NAMALWA (cell line): ENCODE results near the gene SLAIN2.
"Not testable (repeated sequence)": the region's sequence is repeated elsewhere in the genome, so short reads cannot be mapped to it uniquely, and the experiment has no call there.

Experiments used
- DNase-seq: peaks from one replicate; pipeline ENCODE4 v3.0.0-alpha.2; 2015; ENCODE audit warnings: low spot score

The SLAIN2 gene

GRCh38 chr4:48370260-48371134, 29.2 kb downstream of the SLAIN2 start:
- DNase-seq, result peak; percentile 17

DNA sequence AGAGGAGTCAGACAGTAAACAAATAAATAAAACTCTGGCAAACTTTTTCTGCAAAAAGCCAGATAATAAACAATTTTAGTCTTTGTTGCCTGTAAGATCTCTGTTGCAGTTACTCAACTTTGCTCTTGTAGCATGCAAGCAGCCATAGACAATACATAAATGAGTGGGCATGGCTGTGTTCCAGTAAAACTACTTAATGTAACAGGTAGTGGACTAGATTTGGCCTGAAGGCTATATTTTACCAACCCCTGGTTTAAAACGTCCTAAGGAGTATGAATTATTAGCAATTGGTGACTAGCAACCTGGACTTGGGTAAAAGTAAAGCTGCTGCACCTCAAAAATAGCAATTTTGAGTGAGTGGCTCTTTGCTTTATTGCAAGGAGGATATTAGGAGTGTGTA, 30.9 kb downstream of the SLAIN2 start:
- no peak for DNase-seq

DNA sequence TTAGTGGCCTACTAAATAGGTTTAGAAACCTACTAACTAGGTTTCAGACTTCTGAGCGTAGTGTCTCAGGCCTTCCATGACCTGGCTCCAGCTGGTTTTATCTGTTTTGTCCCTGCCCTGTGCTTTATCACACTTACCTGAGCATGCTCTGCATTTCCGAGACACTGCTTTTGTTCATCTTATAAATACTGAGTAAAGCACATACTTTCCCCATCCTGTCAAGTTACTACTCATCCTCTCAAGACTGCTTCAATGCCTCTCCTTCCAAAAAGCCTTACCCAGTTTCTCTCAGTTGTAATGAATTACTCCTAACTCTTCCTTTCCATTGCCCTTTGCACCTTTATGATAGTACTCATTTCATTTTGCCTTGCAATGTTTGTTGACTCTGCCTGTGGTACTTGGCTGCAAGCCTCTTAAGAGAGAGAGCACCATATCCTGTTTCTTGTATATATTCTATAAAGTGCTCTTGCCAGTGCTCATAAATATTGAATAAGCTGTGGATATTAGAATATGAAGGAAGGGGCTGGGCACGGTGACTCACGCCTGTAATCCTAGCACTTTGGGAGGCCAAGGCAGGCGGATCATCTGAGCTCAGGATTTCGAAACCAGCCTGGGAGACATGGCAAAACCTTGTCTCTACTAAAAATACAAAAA, 34.4 kb downstream of the SLAIN2 start:
- DNase-seq, result no peak

DNA sequence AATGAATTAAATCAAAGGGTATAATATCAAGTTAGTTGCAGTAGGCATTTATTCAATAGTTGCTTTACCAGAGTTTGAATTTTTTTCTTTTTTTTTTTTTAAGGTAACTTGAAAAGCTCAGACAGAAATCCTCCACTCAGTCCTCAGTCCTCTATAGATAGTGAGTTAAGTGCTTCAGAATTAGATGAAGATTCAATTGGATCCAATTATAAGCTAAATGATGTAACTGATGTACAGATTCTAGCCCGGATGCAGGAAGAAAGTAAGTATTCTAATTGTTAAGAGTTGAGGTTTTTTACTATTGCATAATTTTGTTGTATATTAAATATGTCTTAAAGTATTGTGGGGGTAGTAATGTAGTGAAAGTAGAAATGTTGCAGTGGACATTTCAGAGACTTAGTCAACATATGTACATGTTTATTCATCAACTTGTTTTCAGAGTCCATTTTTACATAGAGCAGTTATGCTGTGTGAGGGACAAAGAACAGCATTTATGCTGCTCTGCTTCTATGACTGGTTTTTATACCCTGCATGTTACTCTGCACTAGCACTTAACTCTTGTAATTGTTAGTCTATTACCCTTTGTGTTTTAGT, 38.4 kb downstream of the SLAIN2 start:
- DNase-seq, result no peak

DNA sequence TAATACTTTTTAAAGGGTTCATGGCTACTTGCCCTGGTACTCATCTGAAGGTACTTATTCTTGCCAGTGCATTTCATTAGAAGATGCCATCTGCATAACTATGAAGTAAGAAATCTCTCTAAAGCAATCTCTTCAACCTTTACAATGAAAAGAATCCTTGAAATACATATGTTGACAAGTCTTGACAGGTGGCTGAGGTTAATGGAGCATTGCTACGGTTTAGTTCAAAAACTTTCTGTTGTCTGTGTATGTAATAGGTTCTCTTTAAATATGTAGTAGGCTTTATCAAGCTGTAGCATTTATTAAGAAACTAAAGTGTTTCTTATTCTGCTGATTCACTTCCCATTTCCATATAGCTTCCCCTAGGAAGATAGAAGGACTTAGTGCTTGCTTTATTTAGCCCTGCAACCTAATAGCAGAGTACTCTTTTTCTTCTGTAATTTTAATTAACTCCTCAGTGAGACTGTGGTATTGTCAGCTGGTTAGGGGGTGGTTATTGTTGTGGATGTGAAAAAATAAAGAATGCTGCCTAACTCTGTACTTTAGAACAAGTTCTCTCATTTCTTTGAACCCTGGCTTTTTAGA, 39.3 kb downstream of the SLAIN2 start:
- no peak for DNase-seq

DNA sequence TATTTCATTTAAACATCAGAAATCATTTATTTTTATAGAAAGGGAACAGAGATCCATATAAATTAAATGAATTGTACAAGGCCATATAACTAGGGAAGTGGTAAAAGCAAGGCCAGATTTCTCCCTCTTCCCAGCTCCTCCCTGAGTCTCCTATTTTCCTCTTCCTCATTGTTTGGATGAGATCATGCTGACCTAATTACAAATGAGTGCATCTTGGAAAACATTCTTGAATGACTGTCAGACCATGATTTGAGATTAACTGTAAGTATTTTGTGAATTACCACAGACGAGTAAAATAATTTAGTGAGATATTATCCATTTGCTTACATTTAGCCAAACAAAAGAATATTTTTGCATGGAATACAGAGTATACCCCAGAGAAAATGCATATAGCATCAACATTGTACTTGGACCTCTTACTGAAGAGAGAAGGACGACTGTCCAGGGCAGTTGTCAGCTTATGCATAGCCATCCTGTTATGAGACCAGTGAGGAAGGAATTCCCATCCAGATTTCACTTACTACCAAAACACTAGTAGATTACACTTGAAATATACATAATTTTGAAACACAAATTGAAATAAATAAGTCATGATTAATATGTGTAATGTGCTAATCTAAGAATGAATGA, 47.3 kb downstream of the SLAIN2 start:
- no peak for DNase-seq

DNA sequence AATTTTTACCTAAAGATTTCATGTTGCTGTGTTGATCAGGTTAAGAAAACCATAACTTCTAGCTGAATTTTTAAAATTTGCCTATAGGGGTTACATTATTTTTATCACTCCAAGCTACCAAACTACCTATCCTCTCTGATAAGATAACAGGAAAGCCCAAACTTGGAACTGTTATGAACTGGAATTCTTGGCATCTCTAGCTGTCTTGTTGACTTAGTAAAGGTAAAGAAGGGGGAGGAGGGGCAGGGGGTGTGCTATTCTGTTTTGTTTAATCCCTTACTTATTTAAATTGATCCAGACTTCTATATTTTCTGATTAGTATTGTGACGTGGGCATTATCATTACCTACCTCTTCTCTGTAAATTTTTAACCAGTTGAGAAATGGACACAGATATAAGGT, 54.7 kb downstream of the SLAIN2 start:
- DNase-seq, result no peak

DNA sequence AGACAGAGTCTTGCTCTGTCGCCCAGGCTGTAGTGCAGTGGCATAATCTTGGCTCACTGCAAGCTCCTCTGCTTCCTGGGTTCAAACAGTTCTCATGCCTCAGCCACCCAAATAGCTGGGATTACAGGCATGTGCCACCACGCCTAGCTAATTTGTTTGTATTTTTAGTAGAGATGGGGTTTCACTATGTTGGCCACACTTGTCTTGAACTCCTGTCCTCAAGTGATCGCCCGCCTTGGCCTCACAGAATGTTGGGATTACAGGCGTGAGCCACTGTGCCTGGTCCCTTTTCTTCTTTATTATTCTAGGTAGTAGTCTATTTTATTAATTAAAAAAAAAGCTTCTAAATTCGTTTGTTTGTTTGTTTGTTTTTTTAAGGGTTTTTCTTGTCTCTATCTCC, 59.1 kb downstream of the SLAIN2 start:
- DNase-seq, result no peak

GRCh38 chr4:48403358-48403757, 62.0 kb downstream of the SLAIN2 start:
- DNase-seq, result no peak

DNA sequence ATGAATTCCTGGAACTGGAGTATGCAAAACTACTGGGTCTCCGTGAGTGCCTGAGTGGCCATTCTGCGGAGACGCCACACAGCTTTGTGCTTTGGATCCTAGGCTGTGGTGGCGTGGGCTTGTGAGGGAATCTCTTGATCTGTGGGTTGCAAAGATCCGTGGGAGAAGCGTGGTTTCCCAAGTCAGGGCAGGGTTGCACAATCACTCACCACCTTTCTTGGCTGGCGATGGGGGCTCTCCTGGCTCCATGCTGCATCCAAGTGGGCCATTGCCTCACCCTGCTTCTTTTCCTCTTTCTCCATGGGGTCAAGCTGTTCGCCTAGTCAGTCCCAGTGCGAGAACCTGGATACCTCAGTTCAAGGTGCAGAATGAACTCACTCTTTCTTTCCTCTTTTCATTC, 62.5 kb downstream of the SLAIN2 start:
- no peak for DNase-seq

DNA sequence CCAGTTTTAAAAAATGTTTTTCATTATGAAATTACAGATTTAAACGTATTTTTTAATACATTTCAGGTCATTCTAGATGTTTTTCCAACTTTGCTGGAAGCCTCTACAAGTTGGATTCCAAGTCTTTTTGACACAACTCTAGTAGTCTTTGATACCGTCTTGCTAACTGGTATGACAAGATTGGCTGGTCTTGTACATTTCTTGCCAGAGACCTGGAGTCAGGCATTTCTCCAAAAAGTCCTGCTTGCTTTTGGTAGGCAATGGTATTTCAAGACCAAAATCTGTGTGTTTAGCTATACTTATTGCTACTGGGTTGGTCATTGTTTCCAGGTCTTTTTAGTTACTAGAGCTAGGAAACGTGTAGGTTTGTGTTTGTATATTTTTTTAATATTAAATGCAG, 64.6 kb downstream of the SLAIN2 start:
- DNase-seq, result no peak

GRCh38 chr4:48409203-48409602, 67.9 kb downstream of the SLAIN2 start:
- DNase-seq, result no peak

GRCh38 chr4:48410812-48411211, 69.5 kb downstream of the SLAIN2 start:
- no peak for DNase-seq

GRCh38 chr4:48420144-48420543, 78.8 kb downstream of the SLAIN2 start:
- no peak for DNase-seq

DNA sequence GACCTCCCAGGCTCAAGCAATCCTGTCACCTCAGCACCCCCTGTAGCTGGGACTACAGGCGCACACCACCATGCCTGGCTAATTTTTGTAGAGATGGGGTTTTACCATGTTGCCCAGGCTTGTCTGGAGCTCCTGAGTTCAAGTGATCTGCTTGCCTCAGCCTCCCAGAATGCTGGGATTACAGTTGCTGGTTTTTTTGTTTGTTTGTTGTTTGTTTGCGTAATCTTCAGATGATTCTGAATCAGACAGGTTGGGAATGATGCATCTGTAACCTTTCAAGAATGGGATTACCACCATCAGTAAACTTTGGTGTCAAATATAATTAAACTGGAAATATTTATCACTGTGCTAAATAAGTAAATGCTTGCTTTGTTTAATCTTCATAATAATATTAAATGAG, 79.8 kb downstream of the SLAIN2 start:
- DNase-seq, result no peak

DNA sequence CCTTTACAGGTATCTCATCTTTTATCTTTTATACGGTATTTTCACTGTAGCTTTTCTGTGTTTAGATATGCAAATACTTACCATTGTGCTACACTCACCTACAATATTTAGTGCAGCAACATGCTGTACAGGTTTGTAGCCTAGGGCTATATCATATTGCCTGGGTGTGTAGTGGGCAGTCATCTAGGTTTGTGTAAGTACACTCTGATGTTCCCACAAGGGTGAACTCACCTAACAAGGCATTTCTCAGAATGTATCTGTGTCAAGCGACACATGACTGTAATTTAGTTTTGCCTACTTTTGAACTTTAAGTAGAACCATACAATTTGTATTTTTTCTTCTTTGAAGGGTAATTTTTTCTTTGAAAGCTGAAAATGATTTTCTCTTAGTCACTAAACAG, 87.6 kb downstream of the SLAIN2 start:
- no peak for DNase-seq

DNA sequence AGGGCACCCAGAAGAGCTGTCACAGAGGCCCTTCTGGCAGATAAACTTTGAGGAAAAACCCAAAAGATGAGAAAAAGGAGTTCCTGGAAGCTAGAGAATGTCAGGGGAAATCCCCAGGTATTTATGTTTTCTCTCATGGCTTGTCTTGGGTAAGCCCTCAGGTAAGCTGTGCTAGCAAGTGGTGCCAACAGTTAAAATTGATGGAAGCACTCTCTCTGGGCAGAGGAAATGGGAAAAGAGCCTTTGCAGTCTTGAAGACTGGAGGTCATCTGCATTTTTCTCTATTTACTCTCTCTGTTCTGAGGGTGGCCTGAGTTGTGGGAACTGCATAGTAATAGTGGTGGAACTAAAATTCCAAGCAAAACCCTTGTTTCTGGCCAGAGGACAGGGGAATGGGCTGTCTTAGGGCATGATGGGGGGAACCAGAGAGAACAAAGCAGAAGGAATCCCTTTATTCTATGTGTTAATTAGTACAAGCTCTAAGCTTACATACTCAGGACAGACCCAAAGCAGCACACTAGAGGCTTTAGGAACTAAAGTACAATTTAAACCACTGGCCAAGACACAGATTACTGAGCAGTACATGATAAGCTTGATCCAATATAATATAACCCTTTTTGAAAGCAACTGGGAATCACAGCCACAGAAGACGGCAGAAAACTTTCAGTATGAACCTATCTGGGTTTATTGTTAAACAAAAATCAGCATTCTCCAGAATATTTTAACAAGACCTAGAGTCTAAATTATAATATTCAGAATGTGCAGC, 88.6 kb downstream of the SLAIN2 start:
- DNase-seq, result no peak

- DNase-seq, result no peak
Observed at GRCh38 chr4:48431401-48431800, 90.1 kb downstream of the SLAIN2 start.

GRCh38 chr4:48432017-48432416, 90.7 kb downstream of the SLAIN2 start:
- DNase-seq, result no peak

DNA sequence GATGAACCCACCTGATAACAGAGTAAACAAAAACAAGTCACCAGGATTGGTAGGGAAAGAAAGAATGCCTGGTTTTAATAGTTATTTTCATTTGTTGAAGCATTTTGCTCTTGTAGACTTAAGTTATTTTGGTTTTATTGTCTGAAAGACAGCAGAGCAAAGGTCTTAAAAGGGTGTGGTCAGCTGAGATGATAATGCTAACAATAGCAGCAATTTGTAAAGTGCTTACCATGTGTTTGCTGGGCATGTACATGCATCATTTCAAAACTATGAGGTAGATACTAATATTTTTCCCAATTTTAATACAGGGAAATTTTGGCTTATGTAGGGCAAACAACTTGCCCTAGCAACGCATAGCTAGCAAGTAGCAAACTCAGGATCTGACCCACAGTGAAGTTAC, 95.0 kb downstream of the SLAIN2 start:
- no peak for DNase-seq

- DNase-seq, result no peak
Observed at GRCh38 chr4:48439988-48440387, 98.7 kb downstream of the SLAIN2 start.

DNA sequence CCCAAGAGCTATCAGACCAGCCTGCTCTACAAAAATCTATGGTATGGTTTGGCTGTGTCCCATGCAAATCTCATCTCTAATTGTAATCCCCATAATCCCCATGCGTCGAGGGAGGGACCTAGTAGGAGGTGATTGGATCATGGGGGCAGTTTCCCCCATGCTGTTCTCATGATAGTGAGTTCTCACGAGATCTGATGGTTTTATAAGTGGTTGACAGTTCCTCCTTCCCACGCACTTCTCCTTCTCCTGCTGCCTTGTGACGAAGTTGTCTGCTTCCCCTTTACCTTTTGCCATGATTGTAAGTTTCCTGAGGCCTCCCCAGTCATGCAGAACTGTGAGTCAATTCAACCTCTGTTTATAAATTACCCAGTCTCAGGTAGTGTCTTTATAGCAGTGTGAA, 99.6 kb downstream of the SLAIN2 start:
- not testable (repeated sequence) for DNase-seq
